H9 (cell line): ENCODE results near the gene ECHS1. TPM values are rescaled to one million over a fixed set of nuclear protein-coding genes. Genes with fewer than 3 reads are reported as not detected.

Experiments
- DNase-seq: peaks from one replicate; pipeline ENCODE4 v3.0.0-alpha.2; 2017
- H2AFZ ChIP-seq: one replicate; pipeline ENCODE4 v1.6.1; 2013; ENCODE audit warnings: mild to moderate bottlenecking, low read length, control low read depth, moderate library complexity
- H2AK5ac ChIP-seq: 2 replicates; pipeline ENCODE4 v1.6.1; 2013; ENCODE audit warnings: low read length, control low read depth, mixed read lengths; ENCODE audit not compliant: insufficient read length
- H2BK120ac ChIP-seq: one replicate; pipeline ENCODE4 v1.6.1; 2013; ENCODE audit warnings: low read depth, mild to moderate bottlenecking, low read length, control low read depth, inconsistent platforms; ENCODE audit not compliant: poor library complexity, severe bottlenecking
- H2BK12ac ChIP-seq: 2 replicates; pipeline ENCODE4 v1.6.1; 2013; ENCODE audit warnings: low read length, control low read depth, mixed read lengths, low read depth; ENCODE audit not compliant: insufficient read length
- H2BK15ac ChIP-seq: 2 replicates; pipeline ENCODE4 v1.6.1; 2013; ENCODE audit warnings: low read depth, low read length, control low read depth
- H2BK20ac ChIP-seq: one replicate; pipeline ENCODE4 v1.6.1; 2013; ENCODE audit warnings: low read depth, mild to moderate bottlenecking, low read length, control low read depth, inconsistent platforms; ENCODE audit not compliant: poor library complexity, severe bottlenecking
- H2BK5ac ChIP-seq: 2 replicates; pipeline ENCODE4 v1.6.1; 2013; ENCODE audit warnings: low read length, control low read depth, mixed read lengths; ENCODE audit not compliant: insufficient read length
- H3K14ac ChIP-seq: 2 replicates; pipeline ENCODE4 v1.6.1; 2013; ENCODE audit warnings: low read length, control low read depth; ENCODE audit not compliant: insufficient read depth
- H3K18ac ChIP-seq: 2 replicates; pipeline ENCODE4 v1.6.1; 2013; ENCODE audit warnings: low read depth, mild to moderate bottlenecking, mixed read lengths, low read length, control low read depth; ENCODE audit not compliant: insufficient read length
- H3K23ac ChIP-seq: 2 replicates; pipeline ENCODE4 v1.6.1; 2013; ENCODE audit warnings: low read length, control low read depth, mixed read lengths, low read depth; ENCODE audit not compliant: insufficient read length
- H3K23me2 ChIP-seq: 2 replicates; pipeline ENCODE4 v1.6.1; 2013; ENCODE audit warnings: low read depth, mild to moderate bottlenecking, mixed read lengths, low read length, control low read depth; ENCODE audit not compliant: insufficient read length, poor library complexity, severe bottlenecking
- H3K27ac ChIP-seq: 2 replicates; pipeline ENCODE4 v1.5.1; 2013; ENCODE audit warnings: low read length, control low read depth, mixed read lengths, low read depth; ENCODE audit not compliant: insufficient read length
- H3K27me3 ChIP-seq: 2 replicates; pipeline ENCODE4 v1.6.1; 2013; ENCODE audit warnings: low read length, control low read depth, inconsistent platforms; ENCODE audit not compliant: insufficient read depth
- H3K4ac ChIP-seq: 2 replicates; pipeline ENCODE4 v1.6.1; 2013; ENCODE audit warnings: low read depth, mild to moderate bottlenecking, control low read depth, inconsistent platforms, low read length, moderate library complexity
- H3K4me1 ChIP-seq: 2 replicates; pipeline ENCODE4 v1.6.1; 2013; ENCODE audit warnings: low read length, control low read depth, inconsistent platforms; ENCODE audit not compliant: insufficient read depth
- H3K4me2 ChIP-seq: 2 replicates; pipeline ENCODE4 v1.6.1; 2013; ENCODE audit warnings: low read length, control low read depth, mixed read lengths; ENCODE audit not compliant: insufficient read length, insufficient read depth
- H3K56ac ChIP-seq: 2 replicates; pipeline ENCODE4 v1.6.1; 2013; ENCODE audit warnings: low read depth, mild to moderate bottlenecking, mixed read lengths, low read length, control low read depth; ENCODE audit not compliant: insufficient read length
- H3K79me1 ChIP-seq: 2 replicates; pipeline ENCODE4 v1.6.1; 2013; ENCODE audit warnings: low read depth, mild to moderate bottlenecking, moderate library complexity, low read length, control low read depth, inconsistent platforms; ENCODE audit not compliant: insufficient read depth, poor library complexity, severe bottlenecking
- H3K79me2 ChIP-seq: 2 replicates; pipeline ENCODE4 v1.6.1; 2013; ENCODE audit warnings: low read length, control low read depth, inconsistent platforms; ENCODE audit not compliant: insufficient read depth
- H3K9ac ChIP-seq: 2 replicates; pipeline ENCODE4 v1.6.1; 2013; ENCODE audit warnings: low read length, control low read depth, mixed read lengths; ENCODE audit not compliant: insufficient read length; ENCODE audit errors: extremely low read depth
- H3K9me3 ChIP-seq: one replicate; pipeline ENCODE4 v1.6.1; 2013; ENCODE audit warnings: low read depth, low read length, inconsistent platforms; ENCODE audit not compliant: control insufficient read depth
- H3T11ph ChIP-seq: one replicate; pipeline ENCODE4 v1.6.1; 2013; ENCODE audit warnings: mild to moderate bottlenecking, low read length, control low read depth, inconsistent platforms
- H4K20me1 ChIP-seq: one replicate; pipeline ENCODE4 v1.6.1; 2013; ENCODE audit not compliant: control insufficient read depth, insufficient read length, insufficient read depth
- H4K5ac ChIP-seq: 2 replicates; pipeline ENCODE4 v1.6.1; 2013; ENCODE audit warnings: low read depth, mild to moderate bottlenecking, mixed read lengths, low read length, control low read depth; ENCODE audit not compliant: insufficient read length
- H4K8ac ChIP-seq: replicated peaks from 2 replicates; pipeline ENCODE4 v1.6.1; 2013; ENCODE audit warnings: low read length, control low read depth, mixed read lengths, low read depth; ENCODE audit not compliant: insufficient read length
- H4K91ac ChIP-seq: 2 replicates; pipeline ENCODE4 v1.6.1; 2013; ENCODE audit warnings: low read depth, mild to moderate bottlenecking, moderate library complexity, mixed read lengths, low read length, control low read depth; ENCODE audit not compliant: insufficient read length
- H3K27ac Mint-ChIP-seq, 3 experiments: 2 replicates in 2 of 3; 3 replicates in 1 of 3; pipeline ENCODE4 v1.8.0; 2020 to 2021; ENCODE audit warnings: mixed read lengths in 3 of 3, mild to moderate bottlenecking in 1 of 3, moderate library complexity in 1 of 3
- H3K27me3 Mint-ChIP-seq: 2 replicates; pipeline ENCODE4 v1.8.0; 2021; ENCODE audit warnings: low read depth, mild to moderate bottlenecking, moderate library complexity, mixed read lengths
- H3K36me3 Mint-ChIP-seq, 3 experiments: 2 replicates in 2 of 3; 3 replicates in 1 of 3; pipeline ENCODE4 v1.8.0; 2020 to 2021; ENCODE audit warnings: low read depth in 3 of 3, mixed read lengths in 3 of 3; ENCODE audit not compliant: insufficient read depth in 1 of 3
- H3K4me1 Mint-ChIP-seq, 2 experiments: 2 replicates each; pipeline ENCODE4 v1.8.0; 2020; ENCODE audit warnings: mixed read lengths in 2 of 2
- H3K4me3 Mint-ChIP-seq, 2 experiments: 2 replicates in 1 of 2; 3 replicates in 1 of 2; pipeline ENCODE4 v1.8.0; 2020 to 2021; ENCODE audit warnings: mild to moderate bottlenecking in 2 of 2, mixed read lengths in 2 of 2, moderate library complexity in 1 of 2
- H3K9me3 Mint-ChIP-seq, 2 experiments: 2 replicates in 1 of 2; 3 replicates in 1 of 2; pipeline ENCODE4 v1.8.0; 2020; ENCODE audit warnings: mild to moderate bottlenecking in 2 of 2, mixed read lengths in 2 of 2, moderate library complexity in 1 of 2
- CTCF ChIP-seq: fragments of 200-600 bp; sonication (generic); conservative IDR thresholded peaks from 3 replicates; pipeline ENCODE4 v1.8.0; 2021; ENCODE audit warnings: antibody characterized with exemption, mild to moderate bottlenecking
- WGBS: extraction: QIAGEN DNeasy Blood & Tissue Kit; methylation state at CpG from one replicate; pipeline ENCODE4 v1.1.7; 2013; ENCODE audit warnings: missing lambda C conversion rate, low lambda C conversion rate, mixed read lengths; ENCODE audit not compliant: insufficient read length; ENCODE audit errors: extremely low coverage; 5-methylcytosine and 5-hydroxymethylcytosine counted together
- total RNA-seq: library from RNA; stranded (reverse); gene quantifications from 2 replicates; pipeline ENCODE4 v1.2.1, GENCODE V29; 2021

ECHS1 gene
- total RNA-seq, 1 experiment from 2014 or later: 94.1 TPM

- H3K36me3 Mint-ChIP-seq: peaks cover 2 to 17% (median 15%) of the 10 kb centered on the region in 3 experiments; a peak in 6 of 7 replicates
- Histone ChIP-seq H3K23ac (no peak overlapping the region), H3K23me2 (no peaks in the 10 kb centered on the region), H4K20me1 (no peaks in the 10 kb centered on the region), H3K79me2 (no peaks in the 10 kb centered on the region), H2BK12ac (no peak overlapping the region), H3K4me1 (no peaks in the 10 kb centered on the region), H3K4me2 (no peak overlapping the region), H3K4ac (no peak overlapping the region), H3K18ac (no peak overlapping the region), H2BK15ac (no peak overlapping the region), H3T11ph (no peak overlapping the region), H3K56ac (no peak overlapping the region), H2AK5ac (no peak overlapping the region), H4K5ac (no peak overlapping the region), H3K9me3 (no peaks in the 10 kb centered on the region), H3K9ac (no peak overlapping the region), H3K79me1 (no peaks in the 10 kb centered on the region), H2BK20ac (no peak overlapping the region), H2AFZ (no peak overlapping the region), H3K27ac (no peak overlapping the region), H3K14ac (no peak overlapping the region), H4K8ac (no peak overlapping the region), H2BK5ac (no peak overlapping the region), H3K27me3 (peaks cover 4% of the 10 kb centered on the region; the same call in 1 of the 2 replicates), H2BK120ac (no peak overlapping the region), H4K91ac (no peak overlapping the region)
- no CpG with 5 or more reads among the region's 9 CpGs for WGBS
- H3K27ac Mint-ChIP-seq: no peak overlapping the region
- peaks cover 25% of the 10 kb centered on the region for H3K27me3 Mint-ChIP-seq
- H3K4me1 Mint-ChIP-seq: peaks cover 0 to 9% of the 10 kb centered on the region in 2 experiments; a peak in 1 of 4 replicates
- no peak for DNase-seq
- H3K9me3 Mint-ChIP-seq: peaks cover 4 to 5% of the 10 kb centered on the region in 2 experiments; a peak in 4 of 5 replicates
- H3K4me3 Mint-ChIP-seq: no peak overlapping the region
- no peak for TF ChIP-seq CTCF
Measured at GRCh38 chr10:133316266-133316665, 56.9 kb downstream of the ECHS1 start.
